ENCODE measurements around the gene PLSCR1. TPM values are rescaled to one million over a fixed set of nuclear protein-coding genes. Genes with fewer than 3 reads are reported as not detected.

PLSCR1 gene
- total and polyA plus RNA-seq, 2 experiments from 2014 or later, result 62.7 to 78.3 TPM

DNA sequence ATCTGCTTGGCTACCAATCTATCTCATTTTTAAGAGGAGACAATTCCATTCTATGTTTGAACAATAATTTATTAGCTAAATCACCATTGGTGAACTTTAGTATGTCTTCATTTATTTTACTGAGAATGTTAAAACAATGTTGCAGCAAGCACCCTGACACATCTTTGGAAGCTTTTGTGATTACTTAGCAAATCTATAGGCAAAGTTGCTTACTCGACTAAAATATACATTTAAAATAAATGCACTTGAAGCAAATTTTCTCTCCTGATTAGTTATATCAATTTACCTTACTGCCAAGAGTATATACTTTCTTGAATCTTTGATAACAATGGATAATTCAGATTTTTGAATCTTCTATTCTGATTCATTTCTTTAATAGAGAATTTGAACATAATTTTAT lies 29.8 kb upstream of the PLSCR1 start (continued):
- TF ChIP-seq, protein P1, sequence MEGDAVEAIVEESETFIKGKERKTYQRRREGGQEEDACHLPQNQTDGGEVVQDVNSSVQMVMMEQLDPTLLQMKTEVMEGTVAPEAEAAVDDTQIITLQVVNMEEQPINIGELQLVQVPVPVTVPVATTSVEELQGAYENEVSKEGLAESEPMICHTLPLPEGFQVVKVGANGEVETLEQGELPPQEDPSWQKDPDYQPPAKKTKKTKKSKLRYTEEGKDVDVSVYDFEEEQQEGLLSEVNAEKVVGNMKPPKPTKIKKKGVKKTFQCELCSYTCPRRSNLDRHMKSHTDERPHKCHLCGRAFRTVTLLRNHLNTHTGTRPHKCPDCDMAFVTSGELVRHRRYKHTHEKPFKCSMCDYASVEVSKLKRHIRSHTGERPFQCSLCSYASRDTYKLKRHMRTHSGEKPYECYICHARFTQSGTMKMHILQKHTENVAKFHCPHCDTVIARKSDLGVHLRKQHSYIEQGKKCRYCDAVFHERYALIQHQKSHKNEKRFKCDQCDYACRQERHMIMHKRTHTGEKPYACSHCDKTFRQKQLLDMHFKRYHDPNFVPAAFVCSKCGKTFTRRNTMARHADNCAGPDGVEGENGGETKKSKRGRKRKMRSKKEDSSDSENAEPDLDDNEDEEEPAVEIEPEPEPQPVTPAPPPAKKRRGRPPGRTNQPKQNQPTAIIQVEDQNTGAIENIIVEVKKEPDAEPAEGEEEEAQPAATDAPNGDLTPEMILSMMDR (conservative IDR thresholded peaks at IDR 0.05; ENCODE audit: low read depth in 2 of 2), result no peak

DNA sequence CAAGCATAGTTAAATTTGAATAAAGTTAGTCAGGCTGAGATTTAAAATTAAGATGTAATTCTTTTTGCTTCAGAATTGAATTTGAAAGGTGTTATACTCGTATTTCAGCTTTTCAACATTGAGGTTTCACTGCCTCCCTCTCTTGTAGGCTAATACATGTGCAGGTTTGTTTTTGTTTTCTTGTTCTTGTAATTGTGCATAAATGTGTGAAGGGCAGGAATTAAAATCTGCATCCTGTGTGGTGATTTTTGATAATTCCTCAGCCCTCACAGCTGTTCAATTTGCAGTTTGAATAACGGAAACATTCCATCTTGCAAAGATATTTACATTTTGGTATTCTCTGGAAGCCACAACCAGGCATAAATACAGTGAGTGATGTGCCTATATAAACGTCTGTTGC lies 24.9 kb upstream of the PLSCR1 start:
- DNase-seq (ENCODE audit: low spot score), result no peak
- Mint-ChIP-seq H3K36me3 (ENCODE audit: low read depth) (peaks cover 12% of the 10 kb centered on the region; the same call in 1 of the 3 replicates), H3K27me3 (ENCODE audit: insufficient read depth, low read depth, poor library complexity) (peaks cover 4% of the 10 kb centered on the region), H3K27ac (no peak overlapping the region; the same call in 1 of the 2 replicates), H3K9me3 (peaks cover 5% of the 10 kb centered on the region; the same call in 2 of the 3 replicates), H3K4me1 (peaks cover 10% of the 10 kb centered on the region), H3K4me3 (no peak overlapping the region)
- Histone ChIP-seq H3K27me3 (ENCODE audit: insufficient read depth) (no peaks in the 10 kb centered on the region), H3K36me3 (ENCODE audit: insufficient read depth) (no peaks in the 10 kb centered on the region), H3K4me2 (no peak overlapping the region), H3K9me2 (ENCODE audit: insufficient read depth) (peaks cover 9% of the 10 kb centered on the region; the same call in 1 of the 2 replicates), H3K4me1 (ENCODE audit: insufficient read depth) (peaks cover 8% of the 10 kb centered on the region), H3F3A (replicated peaks; ENCODE audit: low read depth) (no peaks in the 10 kb centered on the region), H2AFZ (peak overlapping the region; percentile 61; the same call in 1 of the 2 replicates), H3K27ac (ENCODE audit: low read depth) (no peak overlapping the region), H3K4me3 (no peak overlapping the region), H3K79me2 (replicated peaks; ENCODE audit: insufficient read depth) (no peaks in the 10 kb centered on the region), H4K20me1 (replicated peaks; ENCODE audit: insufficient read depth) (no peaks in the 10 kb centered on the region)
- ATAC-seq, result no peak
- TF ChIP-seq EZH2phosphoT487 (IDR thresholded peaks at IDR 0.05; ENCODE audit: unreplicated experiment), result no peak

DNA sequence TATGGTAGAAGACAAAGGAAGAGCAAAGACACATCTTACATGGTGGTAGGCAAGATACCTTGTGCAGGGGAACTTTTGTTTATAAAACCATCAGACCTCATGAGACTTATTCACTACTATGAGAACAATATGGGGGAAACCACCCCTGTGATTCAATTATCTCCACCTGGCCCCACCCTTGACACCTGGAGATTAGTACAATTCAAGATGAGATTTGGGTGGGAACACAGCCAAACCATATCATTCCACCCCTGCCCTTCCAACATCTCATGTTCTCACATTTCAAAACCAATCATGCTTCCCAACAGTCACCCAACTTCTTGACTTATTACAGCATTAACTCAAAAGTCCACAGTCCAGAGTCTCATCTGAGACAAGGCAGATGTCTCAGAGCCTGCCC lies 21.7 kb upstream of the PLSCR1 start:
- Histone ChIP-seq H4K20me1 (replicated peaks; ENCODE audit: insufficient read depth) (no peaks in the 10 kb centered on the region), H3K4me2 (no peak overlapping the region), H2AFZ (0 out of 2 replicates have a peak overlapping the region, but pooled peaks have one; percentile 10), H3K4me3 (no peak overlapping the region), H3K27ac (ENCODE audit: low read depth) (no peak overlapping the region), H3K27me3 (ENCODE audit: insufficient read depth) (no peaks in the 10 kb centered on the region), H3K4me1 (ENCODE audit: insufficient read depth) (peaks cover 8% of the 10 kb centered on the region), H3K36me3 (ENCODE audit: insufficient read depth) (no peaks in the 10 kb centered on the region), H3K9me2 (ENCODE audit: insufficient read depth) (peaks cover 22% of the 10 kb centered on the region; the same call in 1 of the 2 replicates), H3F3A (replicated peaks; ENCODE audit: low read depth) (no peaks in the 10 kb centered on the region), H3K79me2 (replicated peaks; ENCODE audit: insufficient read depth) (no peaks in the 10 kb centered on the region)
- ATAC-seq (no peak), DNase-seq (ENCODE audit: low spot score) (no peak)
- Mint-ChIP-seq H3K27me3 (ENCODE audit: insufficient read depth, low read depth, poor library complexity) (peaks cover 5% of the 10 kb centered on the region), H3K4me1 (peaks cover 10% of the 10 kb centered on the region), H3K4me3 (no peak overlapping the region), H3K36me3 (ENCODE audit: low read depth) (peaks cover 17% of the 10 kb centered on the region; the same call in 2 of the 3 replicates), H3K27ac (no peak overlapping the region), H3K9me3 (peaks cover 11% of the 10 kb centered on the region; the same call in 2 of the 3 replicates)
- no peak for TF ChIP-seq ZNF331 (CRISPR knock-in tag; IDR thresholded peaks at IDR 0.05; ENCODE audit: low read depth)
- TF ChIP-seq NANOG (IDR thresholded peaks at IDR 0.05; ENCODE audit: borderline replicate concordance), result no peak
- no peak for TF ChIP-seq JUNB (IDR thresholded peaks at IDR 0.05; ENCODE audit: unreplicated experiment)
- TF ChIP-seq, protein P2, sequence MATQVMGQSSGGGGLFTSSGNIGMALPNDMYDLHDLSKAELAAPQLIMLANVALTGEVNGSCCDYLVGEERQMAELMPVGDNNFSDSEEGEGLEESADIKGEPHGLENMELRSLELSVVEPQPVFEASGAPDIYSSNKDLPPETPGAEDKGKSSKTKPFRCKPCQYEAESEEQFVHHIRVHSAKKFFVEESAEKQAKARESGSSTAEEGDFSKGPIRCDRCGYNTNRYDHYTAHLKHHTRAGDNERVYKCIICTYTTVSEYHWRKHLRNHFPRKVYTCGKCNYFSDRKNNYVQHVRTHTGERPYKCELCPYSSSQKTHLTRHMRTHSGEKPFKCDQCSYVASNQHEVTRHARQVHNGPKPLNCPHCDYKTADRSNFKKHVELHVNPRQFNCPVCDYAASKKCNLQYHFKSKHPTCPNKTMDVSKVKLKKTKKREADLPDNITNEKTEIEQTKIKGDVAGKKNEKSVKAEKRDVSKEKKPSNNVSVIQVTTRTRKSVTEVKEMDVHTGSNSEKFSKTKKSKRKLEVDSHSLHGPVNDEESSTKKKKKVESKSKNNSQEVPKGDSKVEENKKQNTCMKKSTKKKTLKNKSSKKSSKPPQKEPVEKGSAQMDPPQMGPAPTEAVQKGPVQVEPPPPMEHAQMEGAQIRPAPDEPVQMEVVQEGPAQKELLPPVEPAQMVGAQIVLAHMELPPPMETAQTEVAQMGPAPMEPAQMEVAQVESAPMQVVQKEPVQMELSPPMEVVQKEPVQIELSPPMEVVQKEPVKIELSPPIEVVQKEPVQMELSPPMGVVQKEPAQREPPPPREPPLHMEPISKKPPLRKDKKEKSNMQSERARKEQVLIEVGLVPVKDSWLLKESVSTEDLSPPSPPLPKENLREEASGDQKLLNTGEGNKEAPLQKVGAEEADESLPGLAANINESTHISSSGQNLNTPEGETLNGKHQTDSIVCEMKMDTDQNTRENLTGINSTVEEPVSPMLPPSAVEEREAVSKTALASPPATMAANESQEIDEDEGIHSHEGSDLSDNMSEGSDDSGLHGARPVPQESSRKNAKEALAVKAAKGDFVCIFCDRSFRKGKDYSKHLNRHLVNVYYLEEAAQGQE (IDR thresholded peaks at IDR 0.05; ENCODE audit: unreplicated experiment), result no peak
- TF ChIP-seq ZNF114 (CRISPR knock-in tag; IDR thresholded peaks at IDR 0.05), result no peak
- TF ChIP-seq CREB1 (CRISPR knock-in tag; IDR thresholded peaks at IDR 0.05; ENCODE audit: low read depth), result no peak
- TF ChIP-seq, protein P3, sequence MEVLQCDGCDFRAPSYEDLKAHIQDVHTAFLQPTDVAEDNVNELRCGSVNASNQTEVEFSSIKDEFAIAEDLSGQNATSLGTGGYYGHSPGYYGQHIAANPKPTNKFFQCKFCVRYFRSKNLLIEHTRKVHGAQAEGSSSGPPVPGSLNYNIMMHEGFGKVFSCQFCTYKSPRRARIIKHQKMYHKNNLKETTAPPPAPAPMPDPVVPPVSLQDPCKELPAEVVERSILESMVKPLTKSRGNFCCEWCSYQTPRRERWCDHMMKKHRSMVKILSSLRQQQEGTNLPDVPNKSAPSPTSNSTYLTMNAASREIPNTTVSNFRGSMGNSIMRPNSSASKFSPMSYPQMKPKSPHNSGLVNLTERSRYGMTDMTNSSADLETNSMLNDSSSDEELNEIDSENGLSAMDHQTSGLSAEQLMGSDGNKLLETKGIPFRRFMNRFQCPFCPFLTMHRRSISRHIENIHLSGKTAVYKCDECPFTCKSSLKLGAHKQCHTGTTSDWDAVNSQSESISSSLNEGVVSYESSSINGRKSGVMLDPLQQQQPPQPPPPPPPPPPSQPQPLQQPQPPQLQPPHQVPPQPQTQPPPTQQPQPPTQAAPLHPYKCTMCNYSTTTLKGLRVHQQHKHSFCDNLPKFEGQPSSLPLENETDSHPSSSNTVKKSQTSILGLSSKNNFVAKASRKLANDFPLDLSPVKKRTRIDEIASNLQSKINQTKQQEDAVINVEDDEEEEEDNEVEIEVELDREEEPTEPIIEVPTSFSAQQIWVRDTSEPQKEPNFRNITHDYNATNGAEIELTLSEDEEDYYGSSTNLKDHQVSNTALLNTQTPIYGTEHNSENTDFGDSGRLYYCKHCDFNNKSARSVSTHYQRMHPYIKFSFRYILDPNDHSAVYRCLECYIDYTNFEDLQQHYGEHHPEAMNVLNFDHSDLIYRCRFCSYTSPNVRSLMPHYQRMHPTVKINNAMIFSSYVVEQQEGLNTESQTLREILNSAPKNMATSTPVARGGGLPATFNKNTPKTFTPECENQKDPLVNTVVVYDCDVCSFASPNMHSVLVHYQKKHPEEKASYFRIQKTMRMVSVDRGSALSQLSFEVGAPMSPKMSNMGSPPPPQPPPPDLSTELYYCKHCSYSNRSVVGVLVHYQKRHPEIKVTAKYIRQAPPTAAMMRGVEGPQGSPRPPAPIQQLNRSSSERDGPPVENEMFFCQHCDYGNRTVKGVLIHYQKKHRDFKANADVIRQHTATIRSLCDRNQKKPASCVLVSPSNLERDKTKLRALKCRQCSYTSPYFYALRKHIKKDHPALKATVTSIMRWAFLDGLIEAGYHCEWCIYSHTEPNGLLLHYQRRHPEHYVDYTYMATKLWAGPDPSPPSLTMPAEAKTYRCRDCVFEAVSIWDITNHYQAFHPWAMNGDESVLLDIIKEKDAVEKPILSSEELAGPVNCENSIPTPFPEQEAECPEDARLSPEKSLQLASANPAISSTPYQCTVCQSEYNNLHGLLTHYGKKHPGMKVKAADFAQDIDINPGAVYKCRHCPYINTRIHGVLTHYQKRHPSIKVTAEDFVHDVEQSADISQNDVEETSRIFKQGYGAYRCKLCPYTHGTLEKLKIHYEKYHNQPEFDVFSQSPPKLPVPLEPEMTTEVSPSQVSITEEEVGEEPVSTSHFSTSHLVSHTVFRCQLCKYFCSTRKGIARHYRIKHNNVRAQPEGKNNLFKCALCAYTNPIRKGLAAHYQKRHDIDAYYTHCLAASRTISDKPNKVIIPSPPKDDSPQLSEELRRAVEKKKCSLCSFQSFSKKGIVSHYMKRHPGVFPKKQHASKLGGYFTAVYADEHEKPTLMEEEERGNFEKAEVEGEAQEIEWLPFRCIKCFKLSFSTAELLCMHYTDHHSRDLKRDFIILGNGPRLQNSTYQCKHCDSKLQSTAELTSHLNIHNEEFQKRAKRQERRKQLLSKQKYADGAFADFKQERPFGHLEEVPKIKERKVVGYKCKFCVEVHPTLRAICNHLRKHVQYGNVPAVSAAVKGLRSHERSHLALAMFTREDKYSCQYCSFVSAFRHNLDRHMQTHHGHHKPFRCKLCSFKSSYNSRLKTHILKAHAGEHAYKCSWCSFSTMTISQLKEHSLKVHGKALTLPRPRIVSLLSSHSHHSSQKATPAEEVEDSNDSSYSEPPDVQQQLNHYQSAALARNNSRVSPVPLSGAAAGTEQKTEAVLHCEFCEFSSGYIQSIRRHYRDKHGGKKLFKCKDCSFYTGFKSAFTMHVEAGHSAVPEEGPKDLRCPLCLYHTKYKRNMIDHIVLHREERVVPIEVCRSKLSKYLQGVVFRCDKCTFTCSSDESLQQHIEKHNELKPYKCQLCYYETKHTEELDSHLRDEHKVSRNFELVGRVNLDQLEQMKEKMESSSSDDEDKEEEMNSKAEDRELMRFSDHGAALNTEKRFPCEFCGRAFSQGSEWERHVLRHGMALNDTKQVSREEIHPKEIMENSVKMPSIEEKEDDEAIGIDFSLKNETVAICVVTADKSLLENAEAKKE (CRISPR knock-in tag; IDR thresholded peaks at IDR 0.05), result no peak
